ENCODE data around the gene AQP12B.
"Not testable (repeated sequence)": the region's sequence is repeated elsewhere in the genome, so short reads cannot be mapped to it uniquely, and the experiment has no call there.

The AQP12B gene

GRCh38 chr2:240682431-240683224 is at the start of gene AQP12B:
AQP12B (minus strand) TSS chr2:240682885; CDS start chr2:240682837, 48 bp downstream.
- peaks cover 11% of the 10 kb centered on the region for H3K27me3 ChIP-seq (ENCODE audit: control insufficient read depth, low read length)
- not testable (repeated sequence) for H3K79me2 ChIP-seq (ENCODE audit: control insufficient read depth, low read length); H3K4me2 ChIP-seq (ENCODE audit: low read length); H3K4me1 ChIP-seq (ENCODE audit: control insufficient read depth, low read length); H3K4me3 ChIP-seq (ENCODE audit: low read length); H3K27ac ChIP-seq (ENCODE audit: low read depth, low read length); H3F3A ChIP-seq (ENCODE audit: control insufficient read depth, insufficient read depth); H3K9me3 ChIP-seq (ENCODE audit: control insufficient read depth, insufficient read depth, low read length); H3K36me3 ChIP-seq (ENCODE audit: control insufficient read depth, low read length); H3K9me2 ChIP-seq (replicated peaks; ENCODE audit: control insufficient read depth, low read length); H4K20me1 ChIP-seq (ENCODE audit: control insufficient read depth, insufficient read depth, low read depth, low read length)

- H3K4me2 ChIP-seq (ENCODE audit: low read length) = no peak overlapping the region
- no peaks in the 10 kb centered on the region for H3K27me3 ChIP-seq (ENCODE audit: control insufficient read depth, low read length)
- TF ChIP-seq CTCF (IDR thresholded peaks at IDR 0.05; ENCODE audit: low read depth, low read length, poor library complexity, severe bottlenecking) (no peak), EZH2phosphoT487 (IDR thresholded peaks at IDR 0.05; ENCODE audit: borderline replicate concordance, low read length) (no peak)
- no peaks in the 10 kb centered on the region for H3F3A ChIP-seq (ENCODE audit: control insufficient read depth, insufficient read depth)
- H3K9me3 ChIP-seq (ENCODE audit: control insufficient read depth, insufficient read depth, low read length) = no peaks in the 10 kb centered on the region
- no peak overlapping the region for H3K4me3 ChIP-seq (ENCODE audit: low read length)
- H3K27ac ChIP-seq (ENCODE audit: low read depth, low read length) = no peak overlapping the region
- no peaks in the 10 kb centered on the region for H3K9me2 ChIP-seq (replicated peaks; ENCODE audit: control insufficient read depth, low read length)
- no peaks in the 10 kb centered on the region for H4K20me1 ChIP-seq (ENCODE audit: control insufficient read depth, insufficient read depth, low read depth, low read length)
- no peaks in the 10 kb centered on the region for H3K79me2 ChIP-seq (ENCODE audit: control insufficient read depth, low read length)
- H3K36me3 ChIP-seq (ENCODE audit: control insufficient read depth, low read length) = no peaks in the 10 kb centered on the region
- no peaks in the 10 kb centered on the region for H3K4me1 ChIP-seq (ENCODE audit: control insufficient read depth, low read length)
Observed at GRCh38 chr2:240732184-240732583, 49.5 kb upstream of the AQP12B start.

- Histone ChIP-seq H3K79me2 (ENCODE audit: control insufficient read depth, low read length) (no peaks in the 10 kb centered on the region), H3K4me3 (ENCODE audit: low read length) (no peak overlapping the region), H4K20me1 (ENCODE audit: control insufficient read depth, insufficient read depth, low read depth, low read length) (no peaks in the 10 kb centered on the region), H3K4me2 (ENCODE audit: low read length) (no peak overlapping the region), H3K4me1 (ENCODE audit: control insufficient read depth, low read length) (no peaks in the 10 kb centered on the region), H3K9me2 (replicated peaks; ENCODE audit: control insufficient read depth, low read length) (no peaks in the 10 kb centered on the region), H3K27me3 (ENCODE audit: control insufficient read depth, low read length) (no peaks in the 10 kb centered on the region), H3F3A (ENCODE audit: control insufficient read depth, insufficient read depth) (no peaks in the 10 kb centered on the region), H3K36me3 (ENCODE audit: control insufficient read depth, low read length) (no peaks in the 10 kb centered on the region), H3K27ac (ENCODE audit: low read depth, low read length) (no peak overlapping the region), H3K9me3 (ENCODE audit: control insufficient read depth, insufficient read depth, low read length) (no peaks in the 10 kb centered on the region)
- TF ChIP-seq CTCF (IDR thresholded peaks at IDR 0.05; ENCODE audit: low read depth, low read length, poor library complexity, severe bottlenecking) (no peak), EZH2phosphoT487 (IDR thresholded peaks at IDR 0.05; ENCODE audit: borderline replicate concordance, low read length) (no peak)
Observed at GRCh38 chr2:240731178-240731545, 48.5 kb upstream of the AQP12B start.

GRCh38 chr2:240730501-240731177 is 48.0 kb upstream of the AQP12B start:
- no peak overlapping the region for H3K27ac ChIP-seq (ENCODE audit: low read depth, low read length)
- H3K9me3 ChIP-seq (ENCODE audit: control insufficient read depth, insufficient read depth, low read length) = no peaks in the 10 kb centered on the region
- H3K27me3 ChIP-seq (ENCODE audit: control insufficient read depth, low read length) = no peaks in the 10 kb centered on the region
- no peaks in the 10 kb centered on the region for H4K20me1 ChIP-seq (ENCODE audit: control insufficient read depth, insufficient read depth, low read depth, low read length)
- H3K4me1 ChIP-seq (ENCODE audit: control insufficient read depth, low read length) = no peaks in the 10 kb centered on the region
- no peaks in the 10 kb centered on the region for H3F3A ChIP-seq (ENCODE audit: control insufficient read depth, insufficient read depth)
- TF ChIP-seq CTCF (IDR thresholded peaks at IDR 0.05; ENCODE audit: low read depth, low read length, poor library complexity, severe bottlenecking) = no peak
- TF ChIP-seq EZH2phosphoT487 (IDR thresholded peaks at IDR 0.05; ENCODE audit: borderline replicate concordance, low read length) = no peak
- H3K79me2 ChIP-seq (ENCODE audit: control insufficient read depth, low read length) = no peaks in the 10 kb centered on the region
- no peak overlapping the region for H3K4me2 ChIP-seq (ENCODE audit: low read length)
- H3K9me2 ChIP-seq (replicated peaks; ENCODE audit: control insufficient read depth, low read length) = no peaks in the 10 kb centered on the region
- H3K36me3 ChIP-seq (ENCODE audit: control insufficient read depth, low read length) = no peaks in the 10 kb centered on the region
- no peak overlapping the region for H3K4me3 ChIP-seq (ENCODE audit: low read length)

All from DOHH2 (cell line).